Activated CD8-positive, alpha-beta memory T cell treated with anti-CD3 and anti-CD28 coated beads, Interleukin-2, amount 10 ng/mL, durations not matched to agents 7 days and 5 days (primary cell): Measurements from ENCODE around the gene PTH1R. TPM values are rescaled to one million over a fixed set of nuclear protein-coding genes. Genes with fewer than 3 reads are reported as not detected.

ENCODE experiments used
- ATAC-seq: fragments of 150-1000 bp; cut with Tn5 transposase; one replicate; pipeline ENCODE4 v1.10.0; 2021; ENCODE audit warnings: moderate library complexity
- CTCF ChIA-PET: fragments of 350-600 bp; sonication (Branson Sonifier 250); formaldehyde crosslinking; loops from one replicate; lab custom pipeline; 2021; ENCODE audit warnings: antibody characterized with exemption; lab: Charles Lee
- DNase-seq: peaks from one replicate; pipeline ENCODE4 v3.0.0-alpha.2; 2020
- H3K27ac Mint-ChIP-seq: one replicate; pipeline ENCODE4 v1.8.0; 2021; ENCODE audit warnings: mild to moderate bottlenecking, mixed read lengths
- H3K27me3 Mint-ChIP-seq: one replicate; pipeline ENCODE4 v1.8.0; 2021; ENCODE audit warnings: mixed read lengths
- H3K36me3 Mint-ChIP-seq: one replicate; pipeline ENCODE4 v1.8.0; 2021; ENCODE audit warnings: mild to moderate bottlenecking, mixed read lengths
- H3K4me1 Mint-ChIP-seq: one replicate; pipeline ENCODE4 v1.8.0; 2021; ENCODE audit warnings: mixed read lengths
- H3K4me3 Mint-ChIP-seq: one replicate; pipeline ENCODE4 v1.8.0; 2021; ENCODE audit warnings: mild to moderate bottlenecking, moderate library complexity, mixed read lengths
- H3K9me3 Mint-ChIP-seq: one replicate; pipeline ENCODE4 v1.8.0; 2022; ENCODE audit warnings: low read depth, mixed read lengths
- total RNA-seq, 2 experiments: library from RNA; stranded (reverse); gene quantifications; one replicate each; pipeline ENCODE4 v1.2.3, GENCODE V29; 2021

PTH1R gene
- total RNA-seq, 2 experiments from 2014 or later, result not detected

DNA sequence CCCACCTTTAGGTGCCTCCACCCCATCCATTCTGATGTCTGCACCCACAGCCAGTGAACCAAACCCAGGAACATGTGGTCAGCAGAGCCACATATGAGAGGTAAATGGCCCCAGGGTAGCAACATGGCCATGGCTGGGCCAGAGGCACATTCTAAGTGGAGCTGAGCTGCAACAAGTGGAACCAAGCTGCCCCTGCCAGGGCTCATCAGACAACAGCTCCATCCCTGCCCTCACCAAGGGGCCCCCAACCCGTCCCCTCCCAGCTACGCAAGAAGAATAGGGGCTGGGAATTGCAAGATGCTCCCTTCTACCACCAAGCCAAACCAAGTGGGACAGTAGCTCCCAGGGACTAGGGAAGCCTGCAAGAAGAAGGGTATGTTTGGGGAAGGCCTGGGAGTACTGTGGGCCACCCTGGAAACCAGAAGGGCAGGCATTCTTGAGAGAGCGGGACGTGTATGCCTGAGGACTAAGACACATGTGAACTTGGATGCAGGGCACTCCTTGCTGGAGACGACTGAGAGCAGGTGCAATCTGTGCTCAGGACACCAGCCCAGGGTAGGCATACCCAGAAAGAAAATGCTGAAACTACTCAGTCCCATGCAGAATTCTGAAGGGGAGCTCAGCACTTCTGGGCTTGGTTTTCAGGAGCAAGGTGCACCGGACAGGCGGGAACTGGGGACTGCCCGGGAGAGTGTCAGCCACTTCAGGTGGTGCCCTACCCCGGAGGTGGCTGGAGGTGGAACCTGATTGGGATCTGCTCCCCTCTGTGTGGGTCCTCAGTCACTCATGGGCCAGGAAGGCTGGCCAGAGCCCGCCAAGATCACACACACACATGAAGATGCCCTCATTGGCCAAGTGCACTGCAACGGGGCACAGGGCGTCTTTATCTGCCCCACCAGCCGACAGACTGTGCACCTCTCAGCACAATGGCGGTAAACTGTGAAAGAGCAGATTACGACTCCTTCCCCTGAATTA, 23.8 kb upstream of the PTH1R start:
- DNase-seq, result no peak
- no peaks in the 10 kb centered on the region for H3K9me3 Mint-ChIP-seq
- H3K36me3 Mint-ChIP-seq, result no peaks in the 10 kb centered on the region
- CTCF ChIA-PET, result no interaction called here
- no peaks in the 10 kb centered on the region for H3K4me1 Mint-ChIP-seq
- no peak overlapping the region for H3K27ac Mint-ChIP-seq
- no peak for ATAC-seq
- H3K27me3 Mint-ChIP-seq, result no peaks in the 10 kb centered on the region
- no peak overlapping the region for H3K4me3 Mint-ChIP-seq

DNA sequence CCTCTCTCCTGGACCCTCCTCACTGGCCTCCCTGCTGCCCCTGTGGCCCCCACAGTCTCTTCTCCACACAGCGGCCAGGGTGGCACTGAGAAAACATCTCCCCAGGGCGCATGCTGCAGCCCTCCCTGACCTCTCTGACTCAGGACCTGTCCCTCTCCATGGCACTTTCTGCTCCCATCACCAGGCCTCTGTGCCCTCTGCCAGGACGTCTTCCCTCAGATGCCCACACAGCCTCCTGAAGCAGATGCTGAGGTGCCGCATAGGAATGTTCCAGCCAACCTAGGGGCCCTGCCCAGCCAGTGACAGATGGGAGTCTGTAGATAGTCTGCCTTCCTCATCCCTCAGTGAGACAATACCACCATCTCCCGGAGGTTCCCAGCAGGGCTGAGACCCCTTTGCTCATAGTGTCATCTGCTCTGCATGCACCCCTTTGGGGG, 22.9 kb upstream of the PTH1R start:
- no peak for DNase-seq
- Mint-ChIP-seq H3K27me3 (no peaks in the 10 kb centered on the region), H3K4me1 (no peaks in the 10 kb centered on the region), H3K36me3 (no peaks in the 10 kb centered on the region), H3K27ac (no peak overlapping the region), H3K9me3 (no peaks in the 10 kb centered on the region), H3K4me3 (no peak overlapping the region)
- ATAC-seq, result no peak
- CTCF ChIA-PET, result no interaction called here

DNA sequence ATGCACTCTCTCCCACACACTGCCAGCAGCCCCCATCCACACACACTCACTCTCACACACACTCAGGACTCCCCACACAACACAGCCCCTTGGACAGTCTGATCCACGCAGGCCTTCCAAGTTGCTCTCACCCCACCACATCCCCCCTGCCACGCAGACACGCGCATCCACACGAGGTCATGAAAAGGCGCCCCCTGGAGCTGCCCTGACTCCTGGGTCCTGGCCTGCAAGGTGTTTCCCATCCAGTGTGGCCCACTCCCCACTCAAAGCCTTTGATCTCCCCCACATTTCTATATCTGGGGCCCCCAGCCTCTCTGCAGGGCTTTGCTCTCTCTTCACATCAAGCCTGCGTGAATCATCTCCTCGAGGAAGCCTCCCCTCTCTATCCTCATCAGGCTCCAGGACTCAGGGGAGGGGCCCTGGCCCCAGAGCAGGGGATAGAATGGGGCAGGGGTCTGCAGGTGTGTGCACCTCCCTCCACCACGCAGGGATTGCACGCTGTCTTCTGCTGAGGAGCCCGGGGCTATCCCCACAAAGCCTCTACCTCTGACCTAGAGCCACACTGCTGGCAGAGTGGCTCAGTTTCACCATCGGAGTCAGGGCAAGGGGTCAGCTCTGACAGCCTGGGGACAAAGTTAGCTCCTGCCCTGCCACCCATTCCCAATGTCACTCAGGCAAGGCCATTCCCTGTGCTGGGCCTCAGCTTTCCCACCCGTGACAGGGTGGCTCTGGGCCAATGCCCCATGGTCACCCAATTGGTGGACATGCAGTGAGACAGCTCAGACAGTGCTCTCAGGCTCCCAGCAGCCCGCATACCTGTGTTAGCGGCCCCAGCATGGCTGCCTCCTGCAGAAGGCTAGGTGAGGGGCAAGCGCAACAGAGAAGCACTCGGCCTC, 20.7 kb upstream of the PTH1R start:
- no peak overlapping the region for H3K27ac Mint-ChIP-seq
- ATAC-seq (no peak), DNase-seq (no peak)
- no peaks in the 10 kb centered on the region for H3K27me3 Mint-ChIP-seq
- no peaks in the 10 kb centered on the region for H3K36me3 Mint-ChIP-seq
- no peaks in the 10 kb centered on the region for H3K9me3 Mint-ChIP-seq
- H3K4me3 Mint-ChIP-seq, result no peak overlapping the region
- CTCF ChIA-PET, result no interaction called here
- no peaks in the 10 kb centered on the region for H3K4me1 Mint-ChIP-seq

DNA sequence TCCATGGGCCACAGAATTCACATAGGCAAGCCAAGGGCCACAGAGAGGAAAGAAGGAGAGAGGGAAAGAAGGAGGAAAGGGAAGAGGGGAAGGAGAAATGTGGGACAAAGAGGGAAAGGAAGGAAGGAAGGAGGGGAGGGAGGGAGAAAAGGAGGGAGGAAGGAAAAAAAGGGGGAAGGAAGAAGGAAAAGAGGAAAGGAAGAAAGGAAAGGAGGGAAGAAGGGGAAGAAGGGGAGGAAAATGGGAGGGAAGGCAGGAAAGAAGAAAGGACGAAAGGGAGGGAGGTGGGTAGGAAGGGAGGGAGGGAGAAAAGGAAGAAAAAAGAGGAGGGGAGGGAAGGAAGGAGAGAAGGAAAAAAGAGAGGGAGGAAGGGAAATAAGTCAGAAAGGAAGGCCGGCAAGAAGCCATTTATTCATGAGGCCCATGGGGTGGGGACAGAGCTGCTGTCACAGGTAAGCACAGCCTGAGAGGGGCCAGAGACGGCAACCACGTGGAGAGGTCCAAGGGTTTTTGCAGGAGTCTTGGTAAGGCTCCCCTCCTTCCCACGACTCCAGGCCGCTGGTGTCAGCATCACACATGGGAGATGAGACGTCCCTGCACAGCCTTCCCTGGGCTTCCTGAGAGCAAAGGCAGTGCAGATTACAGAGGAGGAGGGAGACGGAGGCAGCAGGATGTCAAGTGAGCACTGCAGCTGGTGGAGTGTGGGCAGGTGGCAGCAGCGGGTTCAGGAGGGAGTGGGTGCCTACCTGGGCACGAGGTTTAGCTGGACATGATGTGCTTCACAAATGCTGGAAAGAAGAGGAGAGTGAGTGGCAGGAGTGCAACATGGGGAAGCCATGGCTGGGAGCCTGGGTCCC, 19.8 kb upstream of the PTH1R start:
- Mint-ChIP-seq H3K36me3 (no peaks in the 10 kb centered on the region), H3K4me3 (no peak overlapping the region), H3K9me3 (no peaks in the 10 kb centered on the region), H3K27ac (no peak overlapping the region), H3K4me1 (no peaks in the 10 kb centered on the region), H3K27me3 (no peaks in the 10 kb centered on the region)
- CTCF ChIA-PET, result no interaction called here
- DNase-seq (no peak), ATAC-seq (no peak)

DNA sequence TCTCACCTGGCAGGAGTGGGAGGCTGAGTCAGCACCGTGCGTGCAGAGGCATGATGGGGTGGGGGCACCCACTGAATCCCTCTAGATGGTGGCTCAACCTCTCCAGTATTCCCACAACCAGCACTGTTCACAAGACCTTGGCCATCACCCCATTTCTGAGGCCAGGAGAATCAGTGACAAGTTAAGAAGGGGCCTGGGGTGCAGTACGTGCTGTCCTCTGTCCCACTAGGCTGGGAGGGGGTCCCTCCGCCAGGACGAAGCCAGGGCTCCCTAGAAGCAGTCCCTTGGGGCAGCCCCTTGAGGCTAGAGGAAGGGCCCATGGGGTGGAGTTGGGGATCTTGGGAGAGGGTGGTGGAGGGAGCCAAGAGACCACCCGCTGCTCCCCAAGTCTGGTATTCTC, 19.1 kb upstream of the PTH1R start:
- CTCF ChIA-PET, result interaction anchor here (1.6 to 2.0 kb wide), 2 partner anchors 13 to 51 kb away, joined by 4 to 5 read pairs; no protein-coding TSS in a partner anchor
- Mint-ChIP-seq H3K4me3 (no peak overlapping the region), H3K27ac (no peak overlapping the region), H3K4me1 (no peaks in the 10 kb centered on the region), H3K9me3 (no peaks in the 10 kb centered on the region), H3K36me3 (no peaks in the 10 kb centered on the region), H3K27me3 (no peaks in the 10 kb centered on the region)
- DNase-seq (no peak), ATAC-seq (no peak)

DNA sequence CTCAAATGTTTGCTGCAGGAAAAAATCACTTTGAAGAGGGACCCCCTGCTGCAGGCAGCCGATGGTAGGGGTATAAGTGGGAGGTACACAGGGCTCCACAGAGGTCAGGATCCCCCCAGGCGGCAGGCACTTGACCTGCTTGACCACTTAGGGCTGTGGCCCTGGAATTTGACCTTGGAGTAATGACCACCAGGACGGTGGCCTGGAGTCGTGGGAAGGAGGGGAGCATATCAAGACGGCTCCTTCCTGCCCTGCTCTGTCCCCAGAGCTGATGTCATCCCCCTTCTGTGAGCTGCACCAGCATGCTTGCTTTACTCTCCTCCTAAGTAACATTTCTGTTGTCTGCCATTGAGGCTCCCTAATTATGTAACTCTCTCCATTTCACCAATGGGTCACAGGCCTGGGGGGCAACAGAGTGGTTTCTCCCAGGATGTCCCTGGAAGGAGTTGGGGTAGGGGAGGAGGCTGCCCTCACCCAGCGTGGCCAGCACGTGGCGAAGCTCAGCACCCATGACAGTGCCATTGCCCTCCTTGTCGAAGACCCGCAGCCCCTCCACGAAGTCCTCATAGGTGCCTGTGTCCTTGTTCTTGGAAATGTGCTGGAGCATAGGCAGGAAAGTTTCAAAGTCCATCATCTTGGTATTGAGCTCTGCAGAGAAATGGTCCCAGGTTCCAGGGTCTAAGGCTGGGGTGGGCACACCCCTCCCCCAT, 18.4 kb upstream of the PTH1R start:
- DNase-seq, result no peak
- CTCF ChIA-PET, result interaction anchor here (0.6 to 2.0 kb wide), 5 partner anchors 12 to 465 kb away, joined by 3 to 5 read pairs (median 3); no protein-coding TSS in a partner anchor
- H3K27me3 Mint-ChIP-seq, result no peaks in the 10 kb centered on the region
- ATAC-seq, result no peak
- no peaks in the 10 kb centered on the region for H3K9me3 Mint-ChIP-seq
- H3K27ac Mint-ChIP-seq, result no peak overlapping the region
- no peaks in the 10 kb centered on the region for H3K36me3 Mint-ChIP-seq
- no peak overlapping the region for H3K4me3 Mint-ChIP-seq
- H3K4me1 Mint-ChIP-seq, result no peaks in the 10 kb centered on the region

DNA sequence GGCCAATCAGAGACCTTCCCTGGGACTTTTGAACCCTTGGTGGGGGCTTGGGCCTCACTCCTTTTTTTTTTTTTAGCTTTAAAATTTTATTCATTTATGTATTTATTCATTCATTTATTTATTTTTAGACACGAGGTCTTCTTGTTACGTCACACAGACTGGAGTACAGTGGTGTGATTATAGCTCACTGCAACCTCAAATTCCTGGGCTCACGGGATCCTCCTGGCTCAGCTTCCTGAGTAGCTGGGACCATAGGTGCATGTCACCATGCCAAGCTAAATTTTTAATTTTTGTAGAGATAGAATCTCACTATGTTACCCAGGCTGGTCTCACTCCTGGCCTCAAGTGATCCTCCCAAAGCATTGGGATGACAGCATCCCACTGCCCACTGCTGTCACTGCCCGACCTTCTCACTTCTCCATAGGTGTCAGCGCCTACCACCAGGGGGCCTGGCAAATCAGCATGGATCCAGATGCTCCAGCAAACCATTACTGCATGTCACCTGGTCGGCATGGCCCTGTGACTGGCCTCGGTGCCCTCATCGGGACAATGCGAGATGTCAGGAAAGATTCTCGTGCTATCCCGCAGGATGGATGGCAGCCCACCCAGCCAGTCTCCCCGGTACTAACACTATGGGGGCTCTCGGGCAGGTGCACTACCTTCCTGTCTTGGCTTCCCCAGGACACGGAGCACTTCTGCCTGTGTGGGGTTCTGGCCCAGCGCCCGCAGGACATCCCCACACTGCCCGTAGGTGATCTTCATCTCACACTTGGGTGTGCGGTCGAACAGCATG, 17.3 kb upstream of the PTH1R start:
- H3K9me3 Mint-ChIP-seq, result no peaks in the 10 kb centered on the region
- DNase-seq, result no peak
- ATAC-seq, result peak; percentile 41
- H3K27ac Mint-ChIP-seq, result no peak overlapping the region
- H3K36me3 Mint-ChIP-seq, result no peaks in the 10 kb centered on the region
- no peak overlapping the region for H3K4me3 Mint-ChIP-seq
- no peaks in the 10 kb centered on the region for H3K27me3 Mint-ChIP-seq
- H3K4me1 Mint-ChIP-seq, result no peaks in the 10 kb centered on the region
- CTCF ChIA-PET, result interaction anchor here (0.9 to 2.0 kb wide), 4 partner anchors 11 to 464 kb away, joined by 3 to 5 read pairs (median 4); no protein-coding TSS in a partner anchor

DNA sequence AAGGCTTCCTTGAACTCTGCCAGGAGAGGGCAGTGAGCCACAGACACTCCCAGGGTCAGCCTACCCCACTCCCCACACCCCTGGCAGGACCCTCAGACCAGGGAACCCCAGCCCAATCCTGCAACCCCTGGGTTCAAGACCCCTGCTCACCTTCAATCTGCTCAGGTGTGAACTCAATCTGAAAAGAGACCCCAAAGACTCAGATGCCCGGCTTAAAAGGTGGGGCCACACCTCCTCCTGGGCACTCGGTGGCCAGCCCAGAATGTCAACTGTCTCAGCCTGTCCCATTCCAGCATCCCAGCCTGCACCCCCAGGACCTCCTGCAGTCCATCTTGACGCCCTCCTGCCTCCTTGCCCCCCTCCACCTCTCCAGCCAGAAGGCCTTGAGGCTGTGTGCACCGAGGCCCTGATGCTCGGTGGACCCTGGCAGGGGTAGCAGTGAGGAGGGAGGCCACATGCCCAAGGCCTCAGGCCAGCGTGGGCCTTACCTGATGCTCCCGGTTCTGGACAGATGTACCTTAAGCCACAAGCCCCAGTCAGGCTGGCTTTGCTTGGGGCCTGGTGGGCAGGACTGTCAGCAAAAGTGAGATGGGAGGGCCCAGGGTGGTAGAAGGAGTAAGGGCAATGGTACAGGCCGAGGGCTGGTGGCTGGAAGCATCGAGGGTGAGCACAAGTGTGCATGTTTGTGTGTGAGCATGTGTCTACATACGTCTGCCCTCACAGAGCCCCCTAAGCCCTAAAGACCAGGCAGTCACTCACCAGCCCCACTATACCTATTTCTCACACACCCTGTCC, 16.5 kb upstream of the PTH1R start:
- DNase-seq (no peak), ATAC-seq (no peak)
- no peaks in the 10 kb centered on the region for H3K27me3 Mint-ChIP-seq
- no peaks in the 10 kb centered on the region for H3K9me3 Mint-ChIP-seq
- CTCF ChIA-PET, result no interaction called here
- no peak overlapping the region for H3K4me3 Mint-ChIP-seq
- no peak overlapping the region for H3K27ac Mint-ChIP-seq
- no peaks in the 10 kb centered on the region for H3K36me3 Mint-ChIP-seq
- H3K4me1 Mint-ChIP-seq, result no peaks in the 10 kb centered on the region

DNA sequence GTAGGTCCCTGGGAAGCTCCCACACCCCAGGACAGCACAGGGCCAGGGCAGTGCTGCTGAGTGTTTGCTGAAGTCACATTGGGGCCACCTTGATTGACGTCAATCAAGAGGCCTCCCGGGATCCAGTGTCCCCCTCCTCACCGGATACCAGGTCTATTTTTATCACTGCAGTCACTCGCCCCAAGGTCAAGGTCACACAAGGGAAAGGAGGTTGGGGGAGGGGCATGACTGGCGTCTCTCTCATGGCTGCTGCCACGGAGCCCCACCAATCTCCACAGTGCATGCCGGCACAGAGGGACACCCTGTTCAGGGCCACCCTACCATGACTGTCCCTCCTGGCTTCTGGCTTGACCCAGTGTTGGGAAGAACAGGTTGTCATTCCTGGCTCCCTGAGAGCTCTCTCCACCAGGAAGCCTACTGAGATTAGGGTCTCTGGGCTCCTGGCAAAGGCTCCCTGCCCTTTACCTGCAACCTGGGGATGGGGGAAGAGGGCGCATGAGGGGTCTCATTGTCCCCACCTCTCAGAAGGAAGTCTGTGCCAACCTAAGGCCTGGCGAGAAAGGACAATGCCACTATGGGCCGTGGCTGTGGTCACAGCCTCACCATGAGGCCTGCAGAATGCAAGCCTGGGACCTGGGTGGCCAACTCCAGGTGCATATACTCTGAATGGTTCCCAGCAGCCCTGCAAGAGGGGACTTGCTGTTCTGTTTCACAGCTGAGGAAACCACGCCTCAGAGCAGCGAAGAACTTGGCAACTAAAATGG, 15.7 kb upstream of the PTH1R start:
- ATAC-seq (no peak), DNase-seq (no peak)
- Mint-ChIP-seq H3K27ac (no peak overlapping the region), H3K4me1 (no peaks in the 10 kb centered on the region), H3K27me3 (no peaks in the 10 kb centered on the region), H3K9me3 (no peaks in the 10 kb centered on the region), H3K36me3 (no peaks in the 10 kb centered on the region), H3K4me3 (no peak overlapping the region)
- CTCF ChIA-PET, result no interaction called here

DNA sequence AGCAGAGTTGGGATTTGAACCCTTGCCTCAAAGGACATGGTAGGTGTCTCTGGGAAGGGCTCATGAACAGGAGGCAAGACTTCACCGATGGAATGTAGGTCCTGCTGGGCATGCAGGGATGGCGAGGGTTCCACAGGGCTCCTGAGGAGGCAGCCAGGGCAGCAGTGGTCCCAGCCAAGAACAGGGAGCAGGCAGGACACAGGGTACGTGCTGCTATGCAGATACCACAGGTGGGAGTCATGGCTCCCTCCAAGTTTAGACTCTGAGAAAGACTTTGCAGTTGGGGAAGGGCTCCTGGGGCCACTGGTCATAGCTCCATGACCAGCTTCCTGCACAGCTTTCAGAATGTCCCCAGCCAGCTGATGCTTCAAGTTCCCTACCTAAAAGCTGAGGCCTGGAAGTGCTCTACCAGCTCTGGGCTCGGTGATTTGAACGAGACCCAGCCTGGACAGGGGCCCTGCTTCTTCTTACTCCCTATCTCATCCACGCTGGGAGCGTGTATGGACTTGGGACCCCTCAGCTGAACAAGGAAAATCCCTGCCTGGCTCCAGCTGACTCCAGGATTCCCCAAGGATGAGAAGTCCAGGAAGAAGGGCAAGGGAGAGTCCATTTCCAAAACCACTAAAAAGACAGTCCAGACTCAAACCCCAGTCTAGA, 15.0 kb upstream of the PTH1R start:
- Mint-ChIP-seq H3K27me3 (no peaks in the 10 kb centered on the region), H3K9me3 (no peaks in the 10 kb centered on the region), H3K36me3 (no peaks in the 10 kb centered on the region), H3K4me3 (no peak overlapping the region), H3K27ac (no peak overlapping the region), H3K4me1 (no peaks in the 10 kb centered on the region)
- CTCF ChIA-PET, result interaction anchor here (1.3 kb wide), 1 partner anchor 47 kb away, joined by 5 read pairs; no protein-coding TSS in a partner anchor
- DNase-seq (no peak), ATAC-seq (no peak)
